Sigmoid colon (tissue), 7 donors: Measurements from ENCODE around the gene LAPTM4A. TPM values are rescaled to one million over a fixed set of nuclear protein-coding genes. Genes with fewer than 3 reads are reported as not detected.

Experiments used
- DNase-seq: peaks from one replicate; pipeline ENCODE4 v3.0.0-alpha.2; 2019
- H3K27ac ChIP-seq, 4 donors: fragments of 200-600 bp; sonication (generic); one replicate each; pipeline ENCODE4 v1.5.1; 2016 to 2019; ENCODE audit warnings: mild to moderate bottlenecking in 1 of 4
- H3K27me3 ChIP-seq, 3 donors: fragments of 200-600 bp; sonication (generic); one replicate each; pipeline ENCODE4 v1.5.1; 2019; ENCODE audit warnings: mild to moderate bottlenecking in 1 of 3
- H3K36me3 ChIP-seq, 4 donors: fragments of 200-600 bp; sonication (generic); one replicate each; pipeline ENCODE4 v1.5.1; 2016 to 2019
- H3K4me1 ChIP-seq, 4 donors: fragments of 200-600 bp; sonication (generic); one replicate each; pipeline ENCODE4 v1.5.1; 2017 to 2019
- H3K4me3 ChIP-seq, 4 donors: fragments of 200-600 bp; sonication (generic); one replicate each; pipeline ENCODE4 v1.5.1; 2017 to 2019; ENCODE audit warnings: mild to moderate bottlenecking in 2 of 4, moderate library complexity in 1 of 4
- H3K9me3 ChIP-seq, 4 donors: fragments of 200-600 bp in 3 of 4; sonication (generic) in 3 of 4; one replicate each; pipeline versions ENCODE4 v1.5.1 to v1.6.1; 2013 to 2019
- EP300 ChIP-seq, 4 donors: sonication (generic); formaldehyde crosslinking; IDR thresholded peaks; one replicate each; pipeline ENCODE4 v1.6.1; 2017; ENCODE audit warnings: antibody characterized with exemption in 4 of 4
- POLR2A ChIP-seq, 2 donors: fragments of 450-650 bp; IDR thresholded peaks; one replicate each; pipeline ENCODE4 v1.6.1; 2016; ENCODE audit warnings: antibody characterized with exemption in 2 of 2, mild to moderate bottlenecking in 2 of 2, moderate library complexity in 2 of 2
- POLR2AphosphoS5 ChIP-seq, 4 donors: sonication (generic); formaldehyde crosslinking; IDR thresholded peaks; one replicate each; pipeline ENCODE4 v1.6.1; 2017; ENCODE audit warnings: antibody characterized with exemption in 4 of 4
- WGBS, 2 donors: extraction: QIAGEN DNeasy Blood & Tissue Kit; methylation state at CpG; one replicate each; pipeline ENCODE4 v1.1.7; 2013; 5-methylcytosine and 5-hydroxymethylcytosine counted together
- intact Hi-C: fragments of 100-400 bp; cut with DNase I; formaldehyde crosslinking; loops from one replicate; pipeline ENCODE4 v1.15.1; 2023
- polyA plus RNA-seq, 3 donors: library from polyadenylated mRNA; stranded (reverse); fragments of 200-250 nt; gene quantifications; one replicate each; pipeline ENCODE4 v1.2.3, GENCODE V29; 2013
- total RNA-seq, 4 donors: library from RNA; depleted of rRNA; stranded (reverse); fragments of >200 nt; gene quantifications; one replicate each; pipeline ENCODE4 v1.1.0, GENCODE V29; 2016
- TF ChIP-seq, protein P1 (sequence below), 4 experiments: fragments of 450-650 bp in 3 of 4; fragments of 200-600 bp in 1 of 4; IDR thresholded peaks; one replicate each; pipeline ENCODE4 v1.5.1; 2016 to 2019; ENCODE audit warnings: antibody characterized with exemption in 4 of 4, mild to moderate bottlenecking in 3 of 4, moderate library complexity in 2 of 4
- donor health status: healthy with polysubstance abuse.
- donor health status: Bipolar disorder and iron deficiency.
- donor health status: healthy.

The LAPTM4A gene
- total and polyA plus RNA-seq, 7 donors: 59.2 to 246 (median 192) TPM

DNA sequence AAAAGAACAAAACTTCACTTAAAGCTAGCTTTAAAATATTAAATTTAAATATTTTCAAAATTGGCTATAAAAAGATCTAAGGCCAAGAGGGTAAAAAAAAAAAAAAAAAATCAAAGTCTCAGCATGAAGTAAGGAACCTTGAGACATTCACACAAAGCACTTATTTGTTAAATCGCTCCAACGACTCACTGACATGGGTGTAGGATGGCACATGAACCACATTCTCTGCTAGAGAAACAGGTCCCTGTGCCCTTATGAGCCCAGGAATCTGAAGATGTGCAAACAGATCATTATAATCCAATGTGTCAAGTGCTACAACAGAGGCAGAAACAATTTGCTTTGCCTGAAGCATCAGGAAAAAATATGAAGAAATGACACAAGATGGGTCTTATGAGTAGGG is 13.8 kb downstream of the LAPTM4A start:
- intact Hi-C loops: no loop called here
- Histone ChIP-seq H3K4me1 (peaks cover 0 to 71% (median 62%) of the 10 kb centered on the region in 4 donors), H3K27ac (no peak overlapping the region), H3K4me3 (no peak overlapping the region), H3K36me3 (peaks cover 26 to 84% (median 59%) of the 10 kb centered on the region in 4 donors), H3K27me3 (no peaks in the 10 kb centered on the region), H3K9me3 (no peaks in the 10 kb centered on the region)
- no peak for DNase-seq
- TF ChIP-seq EP300 (IDR thresholded peaks at IDR 0.05) (no peak), POLR2A (IDR thresholded peaks at IDR 0.05) (no peak), POLR2AphosphoS5 (IDR thresholded peaks at IDR 0.05) (no peak)
- 87% methylated on average over 2 of the region's 2 CpGs for WGBS, 2 donors

DNA sequence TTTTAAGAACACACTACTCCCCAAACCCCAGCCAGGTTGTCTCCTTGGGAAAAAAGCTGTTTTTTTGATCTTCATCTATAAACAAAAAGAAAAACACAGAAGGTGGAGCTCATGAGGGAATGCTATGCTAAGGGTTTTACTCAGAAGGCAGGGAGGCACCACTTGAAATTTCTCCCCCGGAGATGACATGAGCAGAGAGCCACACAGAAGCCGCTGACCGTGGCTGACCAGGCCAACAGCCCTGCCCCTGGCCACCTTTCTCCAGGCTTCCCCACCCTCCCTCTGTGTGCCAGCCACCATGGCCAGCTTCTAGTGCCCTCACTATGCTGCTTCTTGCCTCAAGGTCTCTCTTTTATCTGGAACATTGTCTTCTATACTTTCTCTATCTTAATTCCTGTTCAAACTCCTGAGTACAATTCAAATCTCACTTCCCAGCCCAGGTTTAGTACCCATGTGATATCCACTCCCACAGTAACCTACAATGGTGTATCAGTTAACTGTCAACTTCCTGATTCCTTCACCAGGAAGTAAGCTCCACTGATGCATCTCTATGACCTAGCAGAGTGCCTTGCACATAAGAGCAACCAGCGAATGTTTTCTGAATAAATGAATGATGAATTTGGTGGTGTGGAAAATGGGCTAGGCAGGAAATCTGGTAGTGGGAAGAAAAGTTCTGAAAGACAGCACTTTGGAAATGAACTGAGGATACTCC is 15.3 kb downstream of the LAPTM4A start:
- no peak for DNase-seq
- no peak for TF ChIP-seq POLR2AphosphoS5 (IDR thresholded peaks at IDR 0.05)
- TF ChIP-seq POLR2A (IDR thresholded peaks at IDR 0.05): no peak
- TF ChIP-seq, protein P1, sequence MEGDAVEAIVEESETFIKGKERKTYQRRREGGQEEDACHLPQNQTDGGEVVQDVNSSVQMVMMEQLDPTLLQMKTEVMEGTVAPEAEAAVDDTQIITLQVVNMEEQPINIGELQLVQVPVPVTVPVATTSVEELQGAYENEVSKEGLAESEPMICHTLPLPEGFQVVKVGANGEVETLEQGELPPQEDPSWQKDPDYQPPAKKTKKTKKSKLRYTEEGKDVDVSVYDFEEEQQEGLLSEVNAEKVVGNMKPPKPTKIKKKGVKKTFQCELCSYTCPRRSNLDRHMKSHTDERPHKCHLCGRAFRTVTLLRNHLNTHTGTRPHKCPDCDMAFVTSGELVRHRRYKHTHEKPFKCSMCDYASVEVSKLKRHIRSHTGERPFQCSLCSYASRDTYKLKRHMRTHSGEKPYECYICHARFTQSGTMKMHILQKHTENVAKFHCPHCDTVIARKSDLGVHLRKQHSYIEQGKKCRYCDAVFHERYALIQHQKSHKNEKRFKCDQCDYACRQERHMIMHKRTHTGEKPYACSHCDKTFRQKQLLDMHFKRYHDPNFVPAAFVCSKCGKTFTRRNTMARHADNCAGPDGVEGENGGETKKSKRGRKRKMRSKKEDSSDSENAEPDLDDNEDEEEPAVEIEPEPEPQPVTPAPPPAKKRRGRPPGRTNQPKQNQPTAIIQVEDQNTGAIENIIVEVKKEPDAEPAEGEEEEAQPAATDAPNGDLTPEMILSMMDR (IDR thresholded peaks at IDR 0.05): no peak
- TF ChIP-seq EP300 (IDR thresholded peaks at IDR 0.05): no peak
- no peak overlapping the region for H3K4me3 ChIP-seq
- H3K27ac ChIP-seq: peak overlapping the region in 2 of 4 donors; percentile 16 to 54
- peaks cover 0 to 57% (median 48%) of the 10 kb centered on the region in 4 donors for H3K4me1 ChIP-seq
- intact Hi-C loops: no loop called here
- H3K36me3 ChIP-seq: peaks cover 26 to 98% (median 70%) of the 10 kb centered on the region in 4 donors
- H3K27me3 ChIP-seq: no peaks in the 10 kb centered on the region
- no peaks in the 10 kb centered on the region for H3K9me3 ChIP-seq
- 61 to 66% methylated on average over 4 of the region's 4 CpGs for WGBS, 2 donors

DNA sequence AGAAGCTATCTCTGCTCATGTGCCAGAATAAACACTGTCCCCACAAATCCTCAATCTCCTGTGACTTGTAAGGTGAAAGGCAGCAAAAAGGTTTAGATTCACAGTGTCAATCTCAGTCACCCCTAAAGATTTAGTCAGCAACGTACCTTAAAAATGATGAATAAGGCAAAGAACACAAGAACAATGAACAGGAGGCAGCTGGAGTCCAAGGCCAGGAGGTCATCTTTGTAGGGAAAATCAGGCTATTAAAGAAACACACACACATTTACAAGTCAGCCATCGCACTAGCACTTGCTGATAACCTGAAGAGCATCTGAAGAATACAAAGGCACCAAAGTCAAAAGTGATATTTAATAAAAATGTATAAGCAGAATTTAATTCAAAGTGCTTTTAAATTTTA is 16.6 kb downstream of the LAPTM4A start:
- WGBS, 2 donors: 86% methylated on average over 2 of the region's 2 CpGs
- Histone ChIP-seq H3K36me3 (peaks cover 19 to 98% (median 71%) of the 10 kb centered on the region in 4 donors), H3K27ac (peak overlapping the region in 3 of 4 donors; percentile 28 to 54 (median 51))

GRCh38 chr2:20034218-20034617 is 17.2 kb downstream of the LAPTM4A start:
- intact Hi-C loops: no loop called here
- no peaks in the 10 kb centered on the region for H3K27me3 ChIP-seq
- peaks cover 19 to 98% (median 67%) of the 10 kb centered on the region in 4 donors for H3K36me3 ChIP-seq
- H3K4me1 ChIP-seq: peaks cover 0 to 44% (median 43%) of the 10 kb centered on the region in 4 donors
- TF ChIP-seq, protein P1 (IDR thresholded peaks at IDR 0.05): no peak
- TF ChIP-seq POLR2A (IDR thresholded peaks at IDR 0.05) (no peak), POLR2AphosphoS5 (IDR thresholded peaks at IDR 0.05) (peak in 1 of 4 donors; percentile 25), EP300 (IDR thresholded peaks at IDR 0.05) (no peak)
- peak overlapping the region in 3 of 4 donors; percentile 28 to 54 (median 51) for H3K27ac ChIP-seq
- H3K9me3 ChIP-seq: peaks cover 0 to 2% (median 0%) of the 10 kb centered on the region in 4 donors
- H3K4me3 ChIP-seq: no peak overlapping the region
- WGBS, 2 donors: 83 to 85% methylated on average over 4 of the region's 4 CpGs
- no peak for DNase-seq

More for the DNA sequence above, 16.6 kb downstream of the LAPTM4A start:
- Histone ChIP-seq H3K27me3 (no peaks in the 10 kb centered on the region), H3K9me3 (peaks cover 0 to 2% (median 0%) of the 10 kb centered on the region in 4 donors), H3K4me1 (peaks cover 0 to 48% (median 42%) of the 10 kb centered on the region in 4 donors), H3K4me3 (no peak overlapping the region)
- intact Hi-C loops: no loop called here
- DNase-seq: no peak
- TF ChIP-seq POLR2AphosphoS5 (IDR thresholded peaks at IDR 0.05) (no peak), POLR2A (IDR thresholded peaks at IDR 0.05) (no peak), EP300 (IDR thresholded peaks at IDR 0.05) (no peak)
- TF ChIP-seq, protein P1 (IDR thresholded peaks at IDR 0.05): no peak

DNA sequence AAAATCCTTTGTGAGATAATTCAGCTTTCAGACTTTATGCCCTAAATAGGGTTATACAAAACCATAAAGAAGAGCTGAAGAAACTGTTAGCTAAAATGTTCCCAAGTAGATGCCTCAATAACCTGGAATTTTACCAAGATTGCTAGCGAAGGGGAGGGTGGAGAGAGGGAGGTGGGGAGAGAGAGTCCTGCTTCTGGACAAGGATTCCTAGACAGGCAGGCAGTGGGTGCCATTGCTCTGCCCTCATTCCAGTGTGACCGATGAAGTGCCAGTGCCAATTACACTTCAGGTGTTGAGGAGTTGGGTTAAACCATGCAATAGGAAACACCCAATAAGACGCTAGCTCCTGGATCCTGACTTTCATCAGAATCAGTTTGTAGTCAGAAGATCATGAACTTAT is 18.1 kb downstream of the LAPTM4A start:
- TF ChIP-seq POLR2A (IDR thresholded peaks at IDR 0.05): no peak
- no peak for TF ChIP-seq POLR2AphosphoS5 (IDR thresholded peaks at IDR 0.05)
- TF ChIP-seq, protein P1 (IDR thresholded peaks at IDR 0.05): no peak
- no peak for TF ChIP-seq EP300 (IDR thresholded peaks at IDR 0.05)
- H3K4me1 ChIP-seq: peaks cover 0 to 48% (median 46%) of the 10 kb centered on the region in 4 donors
- no peaks in the 10 kb centered on the region for H3K27me3 ChIP-seq
- no peak overlapping the region for H3K4me3 ChIP-seq
- peak overlapping the region in 3 of 4 donors; percentile 28 to 54 (median 51) for H3K27ac ChIP-seq
- no peak for DNase-seq
- intact Hi-C loops: no loop called here
- WGBS, 2 donors: 87 to 93% methylated on average over 3 of the region's 3 CpGs
- peaks cover 17 to 98% (median 60%) of the 10 kb centered on the region in 4 donors for H3K36me3 ChIP-seq
- peaks cover 0 to 2% (median 0%) of the 10 kb centered on the region in 4 donors for H3K9me3 ChIP-seq
